Measurements from ENCODE around the gene KHDC1L. TPM values are rescaled to one million over a fixed set of nuclear protein-coding genes. Genes with fewer than 3 reads are reported as not detected.

Gene KHDC1L
- total RNA-seq, 4 donors from 2014 or later: 0.83 TPM; not detected in 3

DNA sequence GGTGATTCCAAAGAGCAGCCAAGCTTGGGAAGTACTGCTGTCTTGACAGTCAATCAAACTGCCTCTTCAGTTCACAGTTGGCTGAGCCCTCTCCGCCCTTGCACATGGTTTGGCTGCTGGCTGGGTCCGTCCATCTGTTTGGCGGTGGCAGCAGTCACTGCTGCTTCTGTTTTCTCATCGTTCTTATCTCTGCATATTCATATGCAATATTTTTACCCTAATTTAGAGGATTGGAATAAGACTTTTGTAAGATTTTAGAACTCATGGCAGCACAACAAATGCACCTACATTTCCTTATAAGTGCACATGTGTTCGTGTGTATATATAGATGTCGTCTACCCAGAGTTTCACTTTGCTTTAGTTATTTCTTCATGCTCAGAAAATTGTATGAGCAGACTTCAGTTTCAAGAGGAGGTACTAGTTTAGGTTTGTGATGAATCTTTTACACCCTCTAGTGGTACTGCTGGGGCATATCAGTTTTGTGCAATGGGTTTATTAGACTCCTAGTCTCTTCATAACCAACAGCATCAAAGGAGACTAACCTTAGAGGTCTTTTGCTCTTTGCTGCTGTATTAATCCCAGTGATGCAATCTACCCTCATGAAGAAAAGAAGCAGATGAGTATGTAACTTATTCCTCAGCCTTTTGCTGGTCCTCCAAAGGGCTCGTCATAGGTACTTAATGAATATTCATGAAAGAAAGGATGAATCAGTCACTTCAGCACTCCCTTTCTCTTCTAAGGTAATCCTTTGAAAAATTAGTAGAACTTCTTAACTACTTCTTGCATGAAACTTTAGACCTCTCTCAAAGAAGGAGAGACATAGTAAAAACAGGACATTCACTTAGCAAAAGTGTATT is 44.3 kb downstream of the KHDC1L start:
- H3K4me1 ChIP-seq: no peaks in the 10 kb centered on the region
- no peaks in the 10 kb centered on the region for H3K36me3 ChIP-seq
- DNase-seq: no peak
- H3K27me3 ChIP-seq: no peaks in the 10 kb centered on the region
- TF ChIP-seq, protein P1, sequence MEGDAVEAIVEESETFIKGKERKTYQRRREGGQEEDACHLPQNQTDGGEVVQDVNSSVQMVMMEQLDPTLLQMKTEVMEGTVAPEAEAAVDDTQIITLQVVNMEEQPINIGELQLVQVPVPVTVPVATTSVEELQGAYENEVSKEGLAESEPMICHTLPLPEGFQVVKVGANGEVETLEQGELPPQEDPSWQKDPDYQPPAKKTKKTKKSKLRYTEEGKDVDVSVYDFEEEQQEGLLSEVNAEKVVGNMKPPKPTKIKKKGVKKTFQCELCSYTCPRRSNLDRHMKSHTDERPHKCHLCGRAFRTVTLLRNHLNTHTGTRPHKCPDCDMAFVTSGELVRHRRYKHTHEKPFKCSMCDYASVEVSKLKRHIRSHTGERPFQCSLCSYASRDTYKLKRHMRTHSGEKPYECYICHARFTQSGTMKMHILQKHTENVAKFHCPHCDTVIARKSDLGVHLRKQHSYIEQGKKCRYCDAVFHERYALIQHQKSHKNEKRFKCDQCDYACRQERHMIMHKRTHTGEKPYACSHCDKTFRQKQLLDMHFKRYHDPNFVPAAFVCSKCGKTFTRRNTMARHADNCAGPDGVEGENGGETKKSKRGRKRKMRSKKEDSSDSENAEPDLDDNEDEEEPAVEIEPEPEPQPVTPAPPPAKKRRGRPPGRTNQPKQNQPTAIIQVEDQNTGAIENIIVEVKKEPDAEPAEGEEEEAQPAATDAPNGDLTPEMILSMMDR (IDR thresholded peaks at IDR 0.05): peak; percentile 62 to 70 (median 66)
- TF ChIP-seq POLR2A (IDR thresholded peaks at IDR 0.05): no peak
- no peak overlapping the region for H3K27ac ChIP-seq
- intact Hi-C loops (cut with DNase I; ENCODE audit: low total_unique reads): no loop called here
- H3K4me3 ChIP-seq: no peak overlapping the region
- no peaks in the 10 kb centered on the region for H3K9me3 ChIP-seq

DNA sequence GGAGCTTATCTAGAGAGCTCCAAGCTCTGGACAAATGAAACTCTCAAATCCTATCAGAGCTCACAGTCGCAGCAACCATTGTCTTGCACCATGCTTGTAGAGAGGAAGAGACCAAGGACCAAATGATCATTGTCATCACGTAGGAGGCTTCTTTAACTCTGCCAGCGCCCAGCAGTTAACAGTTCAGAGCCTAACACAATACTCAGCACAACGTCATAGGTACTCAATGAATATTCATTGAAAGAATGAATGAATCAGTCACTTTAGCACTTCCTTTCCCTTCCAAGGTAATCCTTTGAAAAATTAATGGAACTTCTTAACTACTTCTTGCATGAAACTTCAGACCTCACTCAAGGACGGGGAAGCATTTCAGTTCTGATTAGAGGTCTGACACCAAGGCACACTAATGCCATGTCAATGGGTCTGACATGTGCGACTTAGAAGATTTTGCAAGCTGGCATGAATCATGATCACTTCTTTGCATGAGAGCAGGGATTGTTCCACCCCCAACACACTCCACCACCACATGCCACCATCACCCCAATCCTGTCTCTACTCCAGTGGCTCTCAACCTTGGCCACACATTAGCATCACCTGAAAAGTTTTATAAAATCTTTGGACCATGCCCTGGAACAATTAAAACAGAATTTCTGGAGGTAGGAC is 45.1 kb downstream of the KHDC1L start:
- H3K4me3 ChIP-seq: no peak overlapping the region
- H3K27me3 ChIP-seq: no peaks in the 10 kb centered on the region
- intact Hi-C loops (cut with DNase I; ENCODE audit: low total_unique reads): no loop called here
- no peaks in the 10 kb centered on the region for H3K36me3 ChIP-seq
- no peak overlapping the region for H3K27ac ChIP-seq
- no peaks in the 10 kb centered on the region for H3K9me3 ChIP-seq
- no peak for TF ChIP-seq POLR2A (IDR thresholded peaks at IDR 0.05)
- TF ChIP-seq, protein P1 (IDR thresholded peaks at IDR 0.05): no peak
- no peaks in the 10 kb centered on the region for H3K4me1 ChIP-seq
- DNase-seq: no peak

DNA sequence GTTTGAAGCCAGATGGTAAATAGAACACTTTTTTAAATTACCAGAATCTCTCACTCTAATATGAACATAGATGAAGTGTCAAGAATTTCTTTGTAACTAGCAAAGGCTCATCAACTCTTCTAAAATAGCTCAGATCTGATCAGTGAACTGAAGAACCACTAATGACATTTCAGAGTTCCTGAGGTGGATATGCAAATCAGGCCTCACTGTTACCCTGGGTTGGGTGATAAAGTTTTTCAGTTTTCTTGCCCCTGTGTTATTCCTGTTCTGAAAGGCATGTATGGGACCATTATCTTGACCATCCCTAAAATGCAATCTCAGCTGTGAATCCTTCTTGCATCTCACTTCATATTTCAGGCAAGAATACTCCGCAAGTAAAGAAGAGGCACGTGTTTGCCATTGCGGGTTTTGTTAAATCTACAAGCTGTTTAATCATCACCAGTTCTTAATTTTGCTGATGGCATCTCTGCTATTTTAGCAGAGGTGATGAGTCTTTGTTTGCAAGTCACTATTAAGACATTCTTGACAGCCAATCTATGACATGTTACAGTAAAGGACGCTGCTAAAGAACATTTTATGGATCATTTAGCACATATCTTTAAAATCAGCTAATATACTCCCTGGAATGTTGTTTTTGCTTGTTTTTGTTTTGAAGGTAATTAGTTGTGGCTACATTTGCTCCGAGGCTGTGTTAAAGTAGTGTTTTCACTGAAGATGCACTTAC is 47.9 kb downstream of the KHDC1L start:
- Histone ChIP-seq H3K36me3 (no peaks in the 10 kb centered on the region), H3K9me3 (no peaks in the 10 kb centered on the region), H3K27ac (no peak overlapping the region), H3K27me3 (no peaks in the 10 kb centered on the region), H3K4me3 (no peak overlapping the region), H3K4me1 (no peaks in the 10 kb centered on the region)
- intact Hi-C loops (cut with DNase I; ENCODE audit: low total_unique reads): no loop called here
- no peak for DNase-seq
- TF ChIP-seq, protein P1 (IDR thresholded peaks at IDR 0.05): no peak
- TF ChIP-seq POLR2A (IDR thresholded peaks at IDR 0.05): no peak

DNA sequence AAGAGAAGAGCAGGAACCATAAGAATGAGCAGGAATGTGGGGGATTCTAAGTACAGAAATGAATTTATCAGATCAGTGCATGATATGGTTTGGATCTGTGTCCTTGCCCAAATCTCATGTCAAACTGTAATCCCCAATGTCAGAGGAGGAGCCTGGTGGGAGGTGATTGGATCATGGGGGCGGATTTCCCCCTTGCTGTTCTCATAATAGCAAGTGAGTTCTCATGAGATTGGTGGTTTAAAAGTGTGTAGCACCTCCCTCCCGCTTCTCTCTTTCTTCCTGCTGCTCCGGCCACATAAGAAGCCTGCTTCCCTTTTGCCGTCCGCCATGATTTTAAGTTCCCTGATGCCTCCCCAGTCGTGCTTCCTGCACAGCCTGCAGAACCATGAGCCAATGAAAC is 49.2 kb downstream of the KHDC1L start:
- intact Hi-C loops (cut with DNase I; ENCODE audit: low total_unique reads): no loop called here
- H3K27me3 ChIP-seq: no peaks in the 10 kb centered on the region
- H3K27ac ChIP-seq: no peak overlapping the region
- no peaks in the 10 kb centered on the region for H3K9me3 ChIP-seq
- no peak overlapping the region for H3K4me3 ChIP-seq
- no peak for DNase-seq
- TF ChIP-seq, protein P1 (IDR thresholded peaks at IDR 0.05): no peak
- no peak for TF ChIP-seq POLR2A (IDR thresholded peaks at IDR 0.05)
- no peaks in the 10 kb centered on the region for H3K36me3 ChIP-seq
- H3K4me1 ChIP-seq: no peaks in the 10 kb centered on the region

All from uterus (tissue), 4 donors.